Suprapubic skin (tissue), 4 donors: ENCODE results near the gene IL27RA. TPM values are rescaled to one million over a fixed set of nuclear protein-coding genes. Genes with fewer than 3 reads are reported as not detected.
A peak's percentile ranks its signal among the peaks of the same experiment; 100 is the strongest.

Source experiments
- DNase-seq, 2 donors: peaks; one replicate each; pipeline ENCODE4 v3.0.0-alpha.2; 2019; ENCODE audit warnings: low spot score in 2 of 2
- H3K27ac ChIP-seq: fragments of 200-600 bp; sonication (generic); one replicate; pipeline ENCODE4 v1.5.1; 2019
- H3K27me3 ChIP-seq: fragments of 200-600 bp; sonication (generic); one replicate; pipeline ENCODE4 v1.5.1; 2019
- H3K36me3 ChIP-seq: fragments of 200-600 bp; sonication (generic); one replicate; pipeline ENCODE4 v1.5.1; 2019
- H3K4me1 ChIP-seq: fragments of 200-600 bp; sonication (generic); one replicate; pipeline ENCODE4 v1.5.1; 2019
- H3K4me3 ChIP-seq: fragments of 200-600 bp; sonication (generic); one replicate; pipeline ENCODE4 v1.5.1; 2019; ENCODE audit warnings: mild to moderate bottlenecking
- H3K9me3 ChIP-seq: fragments of 200-600 bp; sonication (generic); one replicate; pipeline ENCODE4 v1.5.1; 2019
- CTCF ChIP-seq, 2 donors: fragments of 200-600 bp in 1 of 2; fragments of 450-650 bp in 1 of 2; sonication (generic) in 1 of 2; IDR thresholded peaks; one replicate each; pipeline ENCODE4 v1.5.1; 2016 to 2019; ENCODE audit warnings: antibody characterized with exemption in 2 of 2, mild to moderate bottlenecking in 1 of 2, moderate library complexity in 1 of 2
- EP300 ChIP-seq: sonication (generic); formaldehyde crosslinking; IDR thresholded peaks from one replicate; pipeline ENCODE4 v1.6.1; 2017; ENCODE audit warnings: antibody characterized with exemption
- POLR2A ChIP-seq, 2 donors: fragments of 450-650 bp; IDR thresholded peaks; one replicate each; pipeline ENCODE4 v1.6.1; 2017; ENCODE audit warnings: antibody characterized with exemption in 2 of 2, mild to moderate bottlenecking in 2 of 2, moderate library complexity in 2 of 2
- POLR2AphosphoS5 ChIP-seq, 3 donors: sonication (generic); formaldehyde crosslinking; IDR thresholded peaks; one replicate each; pipeline ENCODE4 v1.6.1; 2017; ENCODE audit warnings: antibody characterized with exemption in 3 of 3
- WGBS: methylation state at CpG from one replicate; pipeline ENCODE4 v1.1.5; 2018; 5-methylcytosine and 5-hydroxymethylcytosine counted together
- total RNA-seq, 4 donors: library from RNA; depleted of rRNA; stranded (reverse); fragments of >200 nt; gene quantifications; one replicate each; pipeline ENCODE4 v1.1.0, GENCODE V29; 2016

Gene IL27RA
- total RNA-seq, 4 donors from 2014 or later: 0.76 to 2.5 (median 1.5) TPM

DNA sequence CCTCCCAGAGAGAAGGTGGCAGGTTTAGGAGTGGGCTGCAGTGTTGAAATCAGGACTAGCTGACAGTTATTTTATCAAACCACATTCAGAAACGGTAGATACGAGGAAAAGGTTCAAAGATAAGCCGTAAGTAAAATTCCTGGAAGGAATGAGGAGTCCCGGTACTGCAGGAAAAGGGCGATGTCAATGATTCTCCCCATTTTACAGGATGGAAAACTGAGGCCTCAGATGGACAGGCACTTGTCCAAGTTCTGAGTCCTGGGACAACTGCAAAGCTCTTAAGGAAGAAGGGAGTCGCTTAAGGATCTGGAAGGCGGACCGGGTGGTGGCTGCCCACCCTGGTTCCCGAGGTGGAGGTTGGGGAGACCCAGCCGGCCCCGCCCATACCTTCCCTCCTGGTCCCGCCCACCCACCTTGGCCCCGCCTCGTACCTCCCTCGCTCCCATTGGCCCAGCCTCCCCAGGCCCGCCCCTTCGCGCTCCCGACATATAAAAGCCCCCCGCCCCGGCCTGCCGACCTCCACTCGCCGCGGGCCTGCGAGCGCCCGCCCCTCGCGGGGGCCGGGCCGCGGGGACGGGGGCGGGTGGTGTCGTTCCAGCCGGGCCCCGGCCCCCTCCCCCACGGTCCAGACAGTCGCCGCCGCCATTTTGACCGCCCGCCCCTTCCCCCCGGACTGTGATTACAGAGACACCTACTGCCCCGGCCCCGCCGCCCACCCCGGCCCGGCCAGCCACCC lies 26.0 kb upstream of the IL27RA start:
- peak overlapping the region; percentile 99 for H3K27ac ChIP-seq
- no peaks in the 10 kb centered on the region for H3K36me3 ChIP-seq
- peak overlapping the region; percentile 83 for H3K4me3 ChIP-seq
- no peaks in the 10 kb centered on the region for H3K9me3 ChIP-seq
- 6% methylated on average over 18 of the region's 50 CpGs for WGBS
- DNase-seq: peak; percentile 96 to 98
- H3K4me1 ChIP-seq: peaks cover 44% of the 10 kb centered on the region
- no peaks in the 10 kb centered on the region for H3K27me3 ChIP-seq
- peak in 1 of 3 donors; percentile 96 for TF ChIP-seq POLR2AphosphoS5 (IDR thresholded peaks at IDR 0.05)
- peak in 1 of 2 donors; percentile 33 for TF ChIP-seq POLR2A (IDR thresholded peaks at IDR 0.05)
- TF ChIP-seq CTCF (IDR thresholded peaks at IDR 0.05): no peak

DNA sequence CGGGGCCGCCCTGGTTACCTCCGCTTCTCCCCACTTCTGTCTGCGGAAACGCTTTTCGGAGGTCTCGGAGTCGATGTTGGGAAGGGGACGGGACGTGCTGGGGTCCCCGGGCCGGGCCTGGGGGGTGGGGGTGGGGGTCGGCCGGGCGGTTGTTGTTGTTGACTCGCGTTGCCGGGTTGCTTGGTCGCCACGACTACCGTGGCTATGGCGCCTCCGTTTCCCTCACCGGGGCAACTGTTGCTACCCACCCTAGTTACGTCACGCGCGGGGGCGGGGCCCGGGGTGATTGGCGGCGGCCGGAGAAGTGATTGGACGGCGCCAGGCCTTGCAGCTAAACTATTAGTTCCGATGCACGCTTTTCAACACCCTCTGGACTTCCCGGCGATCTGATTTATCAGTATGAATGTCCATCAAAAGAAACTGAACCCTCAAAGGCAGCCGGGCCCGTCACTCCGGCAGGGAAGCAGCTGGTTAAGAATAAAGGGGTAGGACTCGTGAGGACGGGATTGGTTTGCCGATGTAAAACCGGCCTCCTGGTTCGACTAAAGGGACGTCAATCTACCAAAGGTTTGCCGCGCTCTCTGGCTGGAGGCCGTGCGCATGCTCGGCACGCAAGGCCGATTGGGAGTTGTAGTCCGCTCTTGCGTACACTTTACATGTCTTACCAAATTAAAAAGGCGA lies 25.3 kb upstream of the IL27RA start, which contains the start of gene RFX1:
Gene RFX1, minus strand, starts transcription at position 236 of the 681 bp plus-strand sequence. CDS start 12,477 bp downstream, outside the sequence.
- Histone ChIP-seq H3K4me1 (peaks cover 40% of the 10 kb centered on the region), H3K27me3 (no peaks in the 10 kb centered on the region), H3K27ac (peak within 1 kb of the TSS; percentile 99), H3K36me3 (no peaks in the 10 kb centered on the region), H3K9me3 (no peaks in the 10 kb centered on the region), H3K4me3 (peak within 1 kb of the TSS; percentile 83)
- TF ChIP-seq POLR2A (IDR thresholded peaks at IDR 0.05): no peak
- no peak for TF ChIP-seq CTCF (IDR thresholded peaks at IDR 0.05)
- TF ChIP-seq EP300: no peak
- peak in 1 of 3 donors; percentile 81 for TF ChIP-seq POLR2AphosphoS5 (IDR thresholded peaks at IDR 0.05)
- peak; percentile 100 for DNase-seq
- WGBS: under 1% methylated on average over 42 of the region's 58 CpGs

GRCh38 chr19:14006766-14007562 lies 24.6 kb upstream of the IL27RA start:
- peak overlapping the region; percentile 83 for H3K4me3 ChIP-seq
- WGBS: 11% methylated on average over 34 of the region's 56 CpGs
- peaks cover 40% of the 10 kb centered on the region for H3K4me1 ChIP-seq
- H3K9me3 ChIP-seq: no peaks in the 10 kb centered on the region
- no peaks in the 10 kb centered on the region for H3K27me3 ChIP-seq
- peak overlapping the region; percentile 99 for H3K27ac ChIP-seq
- H3K36me3 ChIP-seq: no peaks in the 10 kb centered on the region
- peak; percentile 95 for DNase-seq
- TF ChIP-seq EP300 (no peak), POLR2A (IDR thresholded peaks at IDR 0.05) (peak in 1 of 2 donors; percentile 83), POLR2AphosphoS5 (IDR thresholded peaks at IDR 0.05) (peak; percentile 20 to 82 (median 72)), CTCF (IDR thresholded peaks at IDR 0.05) (no peak)

DNA sequence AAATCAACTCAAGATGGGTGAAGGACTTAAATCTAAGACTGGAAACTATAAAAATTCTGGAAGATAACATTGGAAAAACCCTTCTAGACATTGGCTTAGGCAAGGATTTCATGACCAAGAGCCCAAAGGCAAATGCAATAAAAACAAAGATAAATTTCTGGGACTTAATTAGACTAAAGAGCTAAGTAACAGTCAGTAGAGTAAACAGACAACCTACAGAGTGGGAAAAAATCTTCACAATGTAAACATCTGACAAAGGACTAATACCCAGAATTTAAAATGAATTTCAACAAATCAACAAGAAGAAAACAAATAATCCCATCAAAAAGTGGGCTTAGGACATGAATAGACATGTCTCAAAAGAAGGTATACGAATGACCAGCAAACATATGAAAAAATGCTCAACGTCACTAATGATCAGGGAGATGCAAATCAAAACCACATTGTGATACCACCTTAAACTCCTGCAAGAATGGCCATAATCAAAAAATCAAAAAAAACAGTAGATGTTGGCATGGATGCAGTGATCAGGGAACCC lies 19.1 kb upstream of the IL27RA start:
- Histone ChIP-seq H3K4me3 (no peak overlapping the region), H3K9me3 (no peaks in the 10 kb centered on the region), H3K27me3 (no peaks in the 10 kb centered on the region), H3K27ac (no peak overlapping the region), H3K4me1 (no peaks in the 10 kb centered on the region), H3K36me3 (no peaks in the 10 kb centered on the region)
- WGBS: 70% methylated on average over 2 of the region's 2 CpGs
- DNase-seq: no peak
- TF ChIP-seq POLR2A (IDR thresholded peaks at IDR 0.05): no peak
- no peak for TF ChIP-seq CTCF (IDR thresholded peaks at IDR 0.05)
- TF ChIP-seq EP300: no peak
